AG09319 (cell line): Measurements from ENCODE around the gene SLC45A2.

ENCODE experiments used
- DNase-seq: peaks from one replicate; pipeline ENCODE4 v3.0.0-alpha.2; 2010; ENCODE audit warnings: low read depth; ENCODE audit errors: extremely low read depth
- TF ChIP-seq, protein P1 (sequence below): IDR thresholded peaks from 2 replicates; pipeline ENCODE4 v1.5.1; 2011; ENCODE audit warnings: low read depth, mild to moderate bottlenecking, inconsistent platforms, low read length, moderate library complexity

The SLC45A2 gene

DNA sequence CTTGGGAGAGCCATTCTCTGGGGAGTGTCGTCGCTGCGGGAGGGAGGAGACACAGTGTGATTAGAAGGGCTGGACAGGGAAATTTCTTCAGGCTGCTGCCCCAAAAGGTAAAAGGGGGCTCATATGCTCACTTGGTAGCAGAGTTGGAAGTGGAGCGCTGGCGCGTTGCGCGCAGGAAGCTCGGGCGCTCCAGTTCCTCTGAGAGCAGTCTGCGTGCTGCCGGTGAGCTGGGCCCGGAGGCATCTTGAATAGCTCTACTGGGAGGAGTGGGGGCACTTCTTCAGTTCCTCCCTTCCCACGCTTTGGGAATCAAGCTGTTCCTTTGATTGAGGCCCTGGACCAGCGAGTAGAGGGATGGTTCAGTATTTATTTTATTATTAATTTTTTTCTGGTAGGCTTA lies 45.6 kb downstream of the SLC45A2 start:
- TF ChIP-seq, protein P1, sequence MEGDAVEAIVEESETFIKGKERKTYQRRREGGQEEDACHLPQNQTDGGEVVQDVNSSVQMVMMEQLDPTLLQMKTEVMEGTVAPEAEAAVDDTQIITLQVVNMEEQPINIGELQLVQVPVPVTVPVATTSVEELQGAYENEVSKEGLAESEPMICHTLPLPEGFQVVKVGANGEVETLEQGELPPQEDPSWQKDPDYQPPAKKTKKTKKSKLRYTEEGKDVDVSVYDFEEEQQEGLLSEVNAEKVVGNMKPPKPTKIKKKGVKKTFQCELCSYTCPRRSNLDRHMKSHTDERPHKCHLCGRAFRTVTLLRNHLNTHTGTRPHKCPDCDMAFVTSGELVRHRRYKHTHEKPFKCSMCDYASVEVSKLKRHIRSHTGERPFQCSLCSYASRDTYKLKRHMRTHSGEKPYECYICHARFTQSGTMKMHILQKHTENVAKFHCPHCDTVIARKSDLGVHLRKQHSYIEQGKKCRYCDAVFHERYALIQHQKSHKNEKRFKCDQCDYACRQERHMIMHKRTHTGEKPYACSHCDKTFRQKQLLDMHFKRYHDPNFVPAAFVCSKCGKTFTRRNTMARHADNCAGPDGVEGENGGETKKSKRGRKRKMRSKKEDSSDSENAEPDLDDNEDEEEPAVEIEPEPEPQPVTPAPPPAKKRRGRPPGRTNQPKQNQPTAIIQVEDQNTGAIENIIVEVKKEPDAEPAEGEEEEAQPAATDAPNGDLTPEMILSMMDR = no peak
- DNase-seq = no peak

DNA sequence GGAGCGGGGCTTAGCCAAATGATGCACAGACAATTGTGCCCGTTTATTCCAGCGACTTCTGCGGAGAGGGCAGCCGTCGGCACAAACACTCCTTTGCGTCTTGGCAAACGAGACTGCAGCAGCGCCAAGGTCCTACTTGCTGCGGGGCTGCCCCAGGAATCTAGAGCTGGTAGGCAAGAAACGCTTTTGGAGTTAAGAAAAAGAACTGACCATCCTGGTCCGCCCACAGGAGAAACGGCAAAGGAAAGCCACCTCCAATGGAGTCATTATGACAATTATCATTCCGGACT lies 46.0 kb downstream of the SLC45A2 start:
- no peak for DNase-seq
- TF ChIP-seq, protein P1 = no peak

DNA sequence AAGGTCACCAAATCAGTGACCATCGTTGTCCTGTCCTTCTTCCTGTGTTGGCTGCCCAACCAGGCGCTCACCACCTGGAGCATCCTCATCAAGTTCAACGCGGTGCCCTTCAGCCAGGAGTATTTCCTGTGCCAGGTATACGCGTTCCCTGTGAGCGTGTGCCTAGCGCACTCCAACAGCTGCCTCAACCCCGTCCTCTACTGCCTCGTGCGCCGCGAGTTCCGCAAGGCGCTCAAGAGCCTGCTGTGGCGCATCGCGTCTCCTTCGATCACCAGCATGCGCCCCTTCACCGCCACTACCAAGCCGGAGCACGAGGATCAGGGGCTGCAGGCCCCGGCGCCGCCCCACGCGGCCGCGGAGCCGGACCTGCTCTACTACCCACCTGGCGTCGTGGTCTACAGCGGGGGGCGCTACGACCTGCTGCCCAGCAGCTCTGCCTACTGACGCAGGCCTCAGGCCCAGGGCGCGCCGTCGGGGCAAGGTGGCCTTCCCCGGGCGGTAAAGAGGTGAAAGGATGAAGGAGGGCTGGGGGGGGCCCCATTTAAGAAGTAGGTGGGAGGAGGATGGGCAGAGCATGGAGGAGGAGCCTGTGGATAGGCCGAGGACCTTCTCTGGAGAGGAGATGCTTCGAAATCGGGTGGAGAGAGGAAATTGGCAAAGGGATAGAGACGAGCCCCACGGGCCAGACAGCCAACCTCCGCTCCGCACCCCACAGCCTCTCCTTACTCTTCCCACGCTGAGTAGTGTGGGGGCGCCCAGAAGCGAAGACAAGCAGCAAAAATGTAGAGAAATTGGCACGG lies 46.6 kb downstream of the SLC45A2 start:
- DNase-seq = no peak
- TF ChIP-seq, protein P1 = no peak

DNA sequence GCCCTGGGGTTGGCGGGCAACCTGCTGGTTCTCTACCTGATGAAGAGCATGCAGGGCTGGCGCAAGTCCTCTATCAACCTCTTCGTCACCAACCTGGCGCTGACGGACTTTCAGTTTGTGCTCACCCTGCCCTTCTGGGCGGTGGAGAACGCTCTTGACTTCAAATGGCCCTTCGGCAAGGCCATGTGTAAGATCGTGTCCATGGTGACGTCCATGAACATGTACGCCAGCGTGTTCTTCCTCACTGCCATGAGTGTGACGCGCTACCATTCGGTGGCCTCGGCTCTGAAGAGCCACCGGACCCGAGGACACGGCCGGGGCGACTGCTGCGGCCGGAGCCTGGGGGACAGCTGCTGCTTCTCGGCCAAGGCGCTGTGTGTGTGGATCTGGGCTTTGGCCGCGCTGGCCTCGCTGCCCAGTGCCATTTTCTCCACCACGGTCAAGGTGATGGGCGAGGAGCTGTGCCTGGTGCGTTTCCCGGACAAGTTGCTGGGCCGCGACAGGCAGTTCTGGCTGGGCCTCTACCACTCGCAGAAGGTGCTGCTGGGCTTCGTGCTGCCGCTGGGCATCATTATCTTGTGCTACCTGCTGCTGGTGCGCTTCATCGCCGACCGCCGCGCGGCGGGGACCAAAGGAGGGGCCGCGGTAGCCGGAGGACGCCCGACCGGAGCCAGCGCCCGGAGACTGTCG lies 47.3 kb downstream of the SLC45A2 start:
- TF ChIP-seq, protein P1 = no peak

DNA sequence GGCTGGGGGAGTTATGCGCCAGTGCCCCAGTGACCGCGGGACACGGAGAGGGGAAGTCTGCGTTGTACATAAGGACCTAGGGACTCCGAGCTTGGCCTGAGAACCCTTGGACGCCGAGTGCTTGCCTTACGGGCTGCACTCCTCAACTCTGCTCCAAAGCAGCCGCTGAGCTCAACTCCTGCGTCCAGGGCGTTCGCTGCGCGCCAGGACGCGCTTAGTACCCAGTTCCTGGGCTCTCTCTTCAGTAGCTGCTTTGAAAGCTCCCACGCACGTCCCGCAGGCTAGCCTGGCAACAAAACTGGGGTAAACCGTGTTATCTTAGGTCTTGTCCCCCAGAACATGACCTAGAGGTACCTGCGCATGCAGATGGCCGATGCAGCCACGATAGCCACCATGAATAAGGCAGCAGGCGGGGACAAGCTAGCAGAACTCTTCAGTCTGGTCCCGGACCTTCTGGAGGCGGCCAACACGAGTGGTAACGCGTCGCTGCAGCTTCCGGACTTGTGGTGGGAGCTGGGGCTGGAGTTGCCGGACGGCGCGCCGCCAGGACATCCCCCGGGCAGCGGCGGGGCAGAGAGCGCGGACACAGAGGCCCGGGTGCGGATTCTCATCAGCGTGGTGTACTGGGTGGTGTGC lies 48.0 kb downstream of the SLC45A2 start, which contains the start of gene RXFP3:
Gene RXFP3, plus strand, starts transcription at position 6 of the 636 bp plus-strand sequence. Its CDS starts 355 bp downstream, at position 361.
- TF ChIP-seq, protein P1 = no peak
- DNase-seq = no peak

More for the DNA sequence above, 47.3 kb downstream of the SLC45A2 start:
- no peak for DNase-seq

DNA sequence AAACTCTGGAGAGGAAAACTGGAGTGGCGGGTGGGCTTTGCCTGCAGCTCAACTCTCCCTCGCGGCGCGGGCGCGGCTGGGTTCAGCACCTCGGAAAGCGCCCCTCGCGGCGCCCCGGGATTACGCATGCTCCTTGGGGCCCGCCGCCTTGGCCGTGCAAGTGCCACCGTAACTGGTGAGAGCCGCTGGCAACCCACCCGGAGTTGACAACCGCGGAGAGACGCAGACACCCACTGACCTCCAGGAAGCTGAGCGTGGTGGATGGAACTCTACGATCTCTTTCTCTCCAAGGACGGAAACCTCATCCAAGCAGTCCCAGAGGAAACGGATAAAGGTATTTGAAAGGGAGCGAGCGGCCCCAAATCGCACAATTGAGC lies 48.5 kb downstream of the SLC45A2 start:
- DNase-seq = peak; percentile 20
- TF ChIP-seq, protein P1 = no peak; the same call in 1 of the 2 replicates

DNA sequence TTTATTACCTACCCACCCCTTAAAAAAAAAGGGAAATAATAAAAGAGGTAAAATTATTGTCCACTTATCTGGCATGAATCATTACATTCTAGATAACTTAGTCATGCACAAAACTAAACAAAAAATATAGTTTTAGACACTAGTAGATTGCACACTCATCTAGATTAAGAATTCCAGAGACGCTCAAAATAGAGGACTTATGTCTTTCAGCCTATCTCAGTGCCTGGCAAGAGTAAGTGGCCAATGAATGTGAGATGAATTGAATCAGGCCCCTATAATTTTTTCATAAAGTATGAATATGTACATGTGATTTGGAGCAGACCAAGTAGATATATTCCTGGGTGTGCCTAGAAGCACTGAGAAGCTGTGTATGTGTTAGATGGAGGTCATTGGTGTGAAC lies 50.3 kb downstream of the SLC45A2 start:
- TF ChIP-seq, protein P1 = no peak
- DNase-seq = no peak
